IgD-negative memory B cell (primary cell): Measurements from ENCODE around the gene RAB30. TPM values are rescaled to one million over a fixed set of nuclear protein-coding genes. Genes with fewer than 3 reads are reported as not detected.
"Not testable (repeated sequence)": the region's sequence is repeated elsewhere in the genome, so short reads cannot be mapped to it uniquely, and the experiment has no call there.

Experiments used
- H3K27ac Mint-ChIP-seq, 3 donors: one replicate each; pipeline ENCODE4 v1.8.0; 2020 to 2022; ENCODE audit warnings: mild to moderate bottlenecking in 3 of 3, mixed read lengths in 3 of 3, moderate library complexity in 1 of 3
- H3K27me3 Mint-ChIP-seq: one replicate; pipeline ENCODE4 v1.8.0; 2021; ENCODE audit warnings: mixed read lengths
- H3K36me3 Mint-ChIP-seq: one replicate; pipeline ENCODE4 v1.8.0; 2020; ENCODE audit warnings: mild to moderate bottlenecking, mixed read lengths
- H3K4me1 Mint-ChIP-seq, 3 donors: one replicate each; pipeline ENCODE4 v1.8.0; 2020 to 2022; ENCODE audit warnings: mixed read lengths in 3 of 3, mild to moderate bottlenecking in 1 of 3
- H3K4me3 Mint-ChIP-seq, 4 donors: one replicate each; pipeline ENCODE4 v1.8.0; 2020 to 2022; ENCODE audit warnings: mild to moderate bottlenecking in 4 of 4, mixed read lengths in 4 of 4, moderate library complexity in 3 of 4
- H3K9me3 Mint-ChIP-seq, 3 donors: one replicate each; pipeline ENCODE4 v1.8.0; 2020 to 2021; ENCODE audit warnings: mixed read lengths in 3 of 3, mild to moderate bottlenecking in 1 of 3
- polyA plus RNA-seq: library from polyadenylated mRNA; unstranded; fragments of 300-500 nt; fragmentation: Illumina TruSeq; gene quantifications from one replicate; pipeline ENCODE4 v1.2.3, GENCODE V29; 2021

Gene RAB30
- polyA plus RNA-seq, 1 donor from 2014 or later: 39.4 TPM

- Mint-ChIP-seq H3K27me3 (peaks cover 1% of the 10 kb centered on the region), H3K9me3 (no peaks in the 10 kb centered on the region), H3K4me1 (peaks cover 16 to 36% (median 26%) of the 10 kb centered on the region in 3 donors), H3K4me3 (no peak overlapping the region), H3K36me3 (peaks cover 12% of the 10 kb centered on the region), H3K27ac (peak overlapping the region in 1 of 3 donors; percentile 63)
Observed at GRCh38 chr11:82980292-82980691, 91.4 kb downstream of the RAB30 start.

GRCh38 chr11:82979824-82980223 is 91.9 kb downstream of the RAB30 start:
- H3K9me3 Mint-ChIP-seq: no peaks in the 10 kb centered on the region
- H3K4me3 Mint-ChIP-seq: no peak overlapping the region
- H3K4me1 Mint-ChIP-seq: peaks cover 16 to 37% (median 27%) of the 10 kb centered on the region in 3 donors
- peaks cover 1% of the 10 kb centered on the region for H3K27me3 Mint-ChIP-seq
- peak overlapping the region in 1 of 3 donors; percentile 0 for H3K27ac Mint-ChIP-seq
- peaks cover 12% of the 10 kb centered on the region for H3K36me3 Mint-ChIP-seq

GRCh38 chr11:82978422-82979099 is 93.1 kb downstream of the RAB30 start:
- Mint-ChIP-seq H3K27me3 (peaks cover 1% of the 10 kb centered on the region), H3K27ac (peak overlapping the region in 2 of 3 donors; percentile 8 to 54), H3K4me1 (peaks cover 20 to 43% (median 34%) of the 10 kb centered on the region in 3 donors), H3K9me3 (no peaks in the 10 kb centered on the region), H3K36me3 (peaks cover 7% of the 10 kb centered on the region), H3K4me3 (peak overlapping the region in 1 of 4 donors; percentile 67)

DNA sequence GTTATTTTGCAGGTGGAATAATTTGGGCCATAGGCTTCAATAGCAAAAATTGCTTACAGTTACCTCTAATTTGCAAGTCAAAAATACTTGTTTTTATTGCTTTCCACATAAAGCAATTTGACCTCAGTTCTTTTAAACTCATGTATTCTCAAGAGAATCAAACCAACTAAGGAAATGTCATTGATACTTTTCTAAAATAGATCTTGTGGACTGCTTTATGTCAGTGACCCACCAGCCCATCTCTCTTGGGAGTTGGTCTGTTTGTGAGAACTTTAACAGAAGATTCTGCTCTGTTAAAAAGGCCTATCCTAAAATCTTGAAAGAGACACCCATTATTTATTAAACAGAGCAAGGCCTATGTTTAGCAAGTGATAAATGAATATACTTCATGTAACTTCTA is 94.9 kb downstream of the RAB30 start:
- Mint-ChIP-seq H3K4me1 (peaks cover 27 to 52% (median 46%) of the 10 kb centered on the region in 3 donors), H3K36me3 (peaks cover 7% of the 10 kb centered on the region), H3K4me3 (peak overlapping the region in 2 of 4 donors; percentile 3 to 75), H3K27ac (peak overlapping the region in 1 of 3 donors; percentile 42), H3K27me3 (peaks cover 1% of the 10 kb centered on the region), H3K9me3 (no peaks in the 10 kb centered on the region)

GRCh38 chr11:82975882-82976281 is 95.8 kb downstream of the RAB30 start:
- peaks cover 1% of the 10 kb centered on the region for H3K27me3 Mint-ChIP-seq
- H3K36me3 Mint-ChIP-seq: peaks cover 7% of the 10 kb centered on the region
- H3K27ac Mint-ChIP-seq: peak overlapping the region in 1 of 3 donors; percentile 18
- H3K9me3 Mint-ChIP-seq: no peaks in the 10 kb centered on the region
- no peak overlapping the region for H3K4me3 Mint-ChIP-seq
- H3K4me1 Mint-ChIP-seq: peaks cover 33 to 56% (median 52%) of the 10 kb centered on the region in 3 donors

DNA sequence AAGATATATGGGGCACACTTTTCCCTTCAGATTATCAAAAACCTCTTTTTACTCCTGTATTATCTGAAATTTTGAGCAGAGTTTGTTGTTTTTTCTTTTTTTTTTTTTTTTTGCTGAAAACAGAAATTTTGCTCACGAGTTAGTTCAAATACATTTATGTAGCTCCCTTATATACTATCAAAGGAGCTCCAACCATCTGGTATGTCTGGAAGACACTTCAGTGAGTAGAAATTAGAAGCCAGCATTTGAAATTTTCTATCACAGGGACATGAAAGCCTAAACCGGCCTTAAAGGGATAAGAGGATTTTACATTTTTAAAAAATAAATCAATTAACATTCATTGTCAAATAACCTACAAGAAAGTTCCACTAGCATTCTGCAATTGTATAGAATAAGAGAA is 96.8 kb downstream of the RAB30 start:
- H3K9me3 Mint-ChIP-seq: no peaks in the 10 kb centered on the region
- peaks cover 37 to 56% (median 56%) of the 10 kb centered on the region in 3 donors for H3K4me1 Mint-ChIP-seq
- no peak overlapping the region for H3K27ac Mint-ChIP-seq
- peaks cover 4% of the 10 kb centered on the region for H3K36me3 Mint-ChIP-seq
- H3K4me3 Mint-ChIP-seq: no peak overlapping the region
- peaks cover 1% of the 10 kb centered on the region for H3K27me3 Mint-ChIP-seq

- no peak overlapping the region for H3K27ac Mint-ChIP-seq
- H3K36me3 Mint-ChIP-seq: peaks cover 4% of the 10 kb centered on the region
- no peaks in the 10 kb centered on the region for H3K9me3 Mint-ChIP-seq
- H3K4me3 Mint-ChIP-seq: no peak overlapping the region
- H3K4me1 Mint-ChIP-seq: peaks cover 43 to 60% (median 58%) of the 10 kb centered on the region in 3 donors
- peaks cover 1% of the 10 kb centered on the region for H3K27me3 Mint-ChIP-seq
Observed at GRCh38 chr11:82974135-82974534, 97.6 kb downstream of the RAB30 start.

GRCh38 chr11:82972103-82972502 is 99.6 kb downstream of the RAB30 start:
- peak overlapping the region in 2 of 3 donors; percentile 73 to 94 for H3K27ac Mint-ChIP-seq
- peaks cover 1% of the 10 kb centered on the region for H3K27me3 Mint-ChIP-seq
- peak overlapping the region; percentile 69 to 93 (median 86) for H3K4me3 Mint-ChIP-seq
- H3K9me3 Mint-ChIP-seq: peaks cover 0 to 2% (median 0%) of the 10 kb centered on the region in 3 donors
- peaks cover 35 to 50% (median 50%) of the 10 kb centered on the region in 3 donors for H3K4me1 Mint-ChIP-seq
- H3K36me3 Mint-ChIP-seq: peaks cover 4% of the 10 kb centered on the region

DNA sequence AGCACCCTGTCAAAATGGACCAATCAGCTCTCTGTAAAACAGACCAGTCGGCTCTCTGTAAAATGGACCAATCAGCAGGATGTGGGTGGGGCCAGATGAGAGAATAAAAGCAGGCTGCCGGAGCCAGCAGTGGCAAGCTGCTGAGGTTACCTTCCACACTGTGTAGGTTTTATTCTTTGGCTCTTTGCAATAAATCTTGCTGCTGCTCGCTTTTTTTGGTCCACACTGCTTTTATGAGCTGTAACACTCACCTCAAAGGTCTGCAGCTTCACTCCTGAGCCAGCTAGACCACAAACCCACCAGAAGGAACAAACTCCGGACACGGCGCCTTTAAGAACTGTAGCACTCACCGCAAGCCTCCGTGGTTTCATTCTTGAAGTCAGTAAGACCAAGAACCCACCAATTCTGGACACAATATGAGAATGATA is 100.2 kb downstream of the RAB30 start:
- H3K27me3 Mint-ChIP-seq, H3K9me3 Mint-ChIP-seq, H3K36me3 Mint-ChIP-seq: not testable (repeated sequence)
- Mint-ChIP-seq H3K4me3 (peak overlapping the region; percentile 69 to 93 (median 86)), H3K27ac (peak overlapping the region; percentile 46 to 94 (median 73)), H3K4me1 (peaks cover 31 to 44% (median 44%) of the 10 kb centered on the region in 3 donors)

DNA sequence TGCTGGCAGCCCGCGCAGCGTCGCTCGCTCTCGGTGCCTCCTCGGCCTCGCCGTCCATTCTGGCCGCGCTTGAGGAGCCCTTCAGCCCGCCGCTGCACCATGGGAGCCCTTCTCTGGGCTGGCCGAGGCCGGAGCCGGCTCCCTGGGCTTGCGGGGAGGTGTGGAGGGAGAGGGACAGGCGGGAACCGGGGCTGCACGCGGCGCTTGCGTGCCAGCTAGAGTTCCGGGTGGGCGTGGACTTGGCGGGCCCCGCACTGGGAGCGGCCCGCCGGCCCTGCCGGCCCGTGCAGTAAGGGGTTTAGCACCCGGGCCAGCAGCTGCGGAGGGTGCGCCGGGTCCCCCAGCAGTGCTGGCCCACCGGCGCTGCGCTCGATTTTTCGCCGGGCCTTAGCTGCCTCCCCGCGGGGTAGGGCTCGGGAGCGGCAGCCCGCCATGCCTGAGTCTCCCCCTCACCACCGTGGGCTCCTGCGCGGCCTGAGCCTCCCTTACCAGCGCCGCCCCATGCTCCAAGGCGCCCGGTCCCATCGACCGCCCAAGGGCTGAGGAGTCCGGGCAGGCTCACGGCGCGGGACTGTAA is 101.1 kb downstream of the RAB30 start:
- H3K4me1 Mint-ChIP-seq: peaks cover 27 to 41% (median 35%) of the 10 kb centered on the region in 3 donors
- H3K27me3 Mint-ChIP-seq, H3K36me3 Mint-ChIP-seq, H3K9me3 Mint-ChIP-seq: not testable (repeated sequence)
- peak overlapping the region in 2 of 4 donors; percentile 25 to 65 for H3K4me3 Mint-ChIP-seq
- H3K27ac Mint-ChIP-seq: peak overlapping the region in 1 of 3 donors; percentile 94

DNA sequence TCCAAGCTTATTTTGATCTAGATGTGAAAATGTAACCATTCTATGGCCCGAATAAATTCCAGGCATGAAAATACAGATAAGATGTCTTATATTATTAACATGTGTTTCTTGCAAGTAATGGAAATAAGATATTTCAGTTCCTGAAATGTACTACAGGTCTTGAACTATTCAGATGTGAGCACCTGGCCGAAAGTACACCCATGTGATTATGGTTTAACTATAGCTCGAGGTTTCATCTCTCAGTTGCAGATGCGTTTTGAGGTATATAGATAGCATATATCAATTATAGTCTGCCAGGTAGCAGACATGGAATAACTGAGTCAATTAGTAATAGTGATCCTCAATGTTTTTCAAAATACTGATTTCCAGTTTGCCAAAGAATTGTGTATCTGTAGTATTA is 101.9 kb downstream of the RAB30 start:
- peak overlapping the region in 3 of 4 donors; percentile 25 to 67 (median 65) for H3K4me3 Mint-ChIP-seq
- peaks cover 5% of the 10 kb centered on the region for H3K36me3 Mint-ChIP-seq

DNA sequence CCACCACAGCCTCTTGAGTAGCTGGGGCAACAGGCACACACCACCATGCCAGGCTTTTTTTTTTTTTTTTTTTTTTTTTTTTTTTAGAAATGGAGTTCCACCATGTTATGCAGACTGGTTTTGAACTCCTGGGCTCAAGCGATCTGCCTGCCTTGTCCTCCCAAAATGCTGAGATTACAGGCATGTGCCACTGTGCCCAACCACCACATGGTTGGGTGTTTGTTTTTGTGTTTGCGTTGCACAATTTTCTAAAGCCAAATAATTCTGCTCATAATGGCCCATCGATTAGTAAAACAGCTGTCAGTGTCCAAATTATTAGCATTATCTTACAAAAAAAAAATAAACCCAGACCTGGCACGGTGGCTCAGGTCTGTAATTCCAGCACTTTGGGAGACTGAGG is 104.3 kb downstream of the RAB30 start:
- H3K27me3 Mint-ChIP-seq: no peaks in the 10 kb centered on the region
- H3K27ac Mint-ChIP-seq: no peak overlapping the region
- H3K4me1 Mint-ChIP-seq: peaks cover 27 to 41% (median 30%) of the 10 kb centered on the region in 3 donors
- H3K36me3 Mint-ChIP-seq: peaks cover 7% of the 10 kb centered on the region
- peaks cover 0 to 3% (median 2%) of the 10 kb centered on the region in 3 donors for H3K9me3 Mint-ChIP-seq
- H3K4me3 Mint-ChIP-seq: no peak overlapping the region

More for the DNA sequence above, 101.9 kb downstream of the RAB30 start:
- no peaks in the 10 kb centered on the region for H3K27me3 Mint-ChIP-seq
- peaks cover 0 to 2% (median 0%) of the 10 kb centered on the region in 3 donors for H3K9me3 Mint-ChIP-seq
- peak overlapping the region; percentile 53 to 85 (median 69) for H3K27ac Mint-ChIP-seq
- H3K4me1 Mint-ChIP-seq: peaks cover 27 to 40% (median 33%) of the 10 kb centered on the region in 3 donors

GRCh38 chr11:82962021-82962420 is 109.7 kb downstream of the RAB30 start:
- not testable (repeated sequence) for H3K9me3 Mint-ChIP-seq, H3K27me3 Mint-ChIP-seq, H3K36me3 Mint-ChIP-seq
- Mint-ChIP-seq H3K27ac (peak overlapping the region in 1 of 3 donors; percentile 25), H3K4me3 (peak overlapping the region in 1 of 4 donors; percentile 58), H3K4me1 (peaks cover 27 to 52% (median 30%) of the 10 kb centered on the region in 3 donors)

GRCh38 chr11:82960779-82961143 is 110.9 kb downstream of the RAB30 start:
- H3K4me1 Mint-ChIP-seq: peaks cover 36 to 65% (median 40%) of the 10 kb centered on the region in 3 donors

DNA sequence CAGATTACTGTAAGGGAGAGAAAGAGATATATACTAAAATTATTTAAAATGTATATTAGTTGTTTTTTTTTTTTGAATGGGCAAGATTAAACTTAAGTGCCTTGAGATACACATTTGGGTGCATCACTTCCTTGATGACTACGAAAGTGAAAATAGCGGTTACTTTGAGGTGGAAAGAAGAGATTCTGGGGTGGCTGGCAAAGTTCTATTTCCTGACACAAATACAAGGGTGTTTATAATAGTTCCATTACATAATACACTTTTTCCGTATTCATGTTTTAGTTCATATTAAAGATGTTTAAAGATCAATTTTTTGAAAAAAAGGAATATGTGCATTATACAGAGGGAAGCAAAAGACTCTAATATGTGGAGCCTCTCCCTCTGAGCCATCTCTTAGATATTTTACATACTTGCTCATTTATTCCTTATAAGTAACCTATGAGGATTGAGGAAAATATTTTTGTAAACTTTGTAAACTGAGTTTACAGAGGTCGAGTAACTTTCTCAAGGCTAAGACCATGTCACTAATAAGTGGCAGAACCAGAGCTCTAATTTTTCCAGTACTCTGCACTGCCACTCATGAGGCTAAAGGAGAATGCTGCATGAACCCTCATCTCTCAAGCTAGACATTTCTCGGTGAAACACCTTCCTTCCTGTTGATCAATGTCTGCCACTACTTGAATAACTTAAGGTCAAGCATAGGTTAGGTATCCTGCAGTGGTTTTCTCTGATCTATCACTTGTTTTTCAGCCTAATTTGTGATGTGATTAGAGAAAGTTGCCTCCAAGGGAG is 111.5 kb downstream of the RAB30 start:
- Mint-ChIP-seq H3K9me3 (peaks cover 0 to 9% (median 5%) of the 10 kb centered on the region in 3 donors), H3K4me1 (peaks cover 42 to 69% (median 46%) of the 10 kb centered on the region in 3 donors), H3K27me3 (no peaks in the 10 kb centered on the region), H3K4me3 (peak overlapping the region; percentile 39 to 91 (median 54)), H3K36me3 (peaks cover 2% of the 10 kb centered on the region), H3K27ac (peak overlapping the region; percentile 82 to 89 (median 83))

More at GRCh38 chr11:82960779-82961143, 110.9 kb downstream of the RAB30 start:
- Mint-ChIP-seq H3K27me3 (no peaks in the 10 kb centered on the region), H3K27ac (peak overlapping the region; percentile 82 to 89 (median 83)), H3K9me3 (peaks cover 0 to 9% (median 5%) of the 10 kb centered on the region in 3 donors), H3K36me3 (peaks cover 4% of the 10 kb centered on the region), H3K4me3 (peak overlapping the region; percentile 22 to 91 (median 54))
